Kidney (tissue), 14 donors: ENCODE data around the gene SF3A2. TPM values are rescaled to one million over a fixed set of nuclear protein-coding genes. Genes with fewer than 3 reads are reported as not detected.

ENCODE experiments used
- DNase-seq, 5 donors: peaks; one replicate each; pipeline ENCODE4 v3.0.0-alpha.2; 2013 to 2020
- FAIRE-seq: peaks from 2 replicates; lab custom pipeline; 2012; peaks lifted over from hg19 to GRCh38; lab: Jason Lieb, UNC
- H3K27ac ChIP-seq, 2 donors: one replicate each; pipeline ENCODE4 v1.7.0; 2013; ENCODE audit warnings: low read depth in 2 of 2, low read length in 2 of 2, inconsistent platforms in 1 of 2
- H3K27me3 ChIP-seq: one replicate; pipeline ENCODE4 v1.7.1; 2013; ENCODE audit warnings: low read length, inconsistent platforms; ENCODE audit not compliant: control insufficient read depth, insufficient read depth
- H3K36me3 ChIP-seq, 3 donors: one replicate each; pipeline versions ENCODE4 v1.7.0 to v1.7.1; 2013; ENCODE audit warnings: low read length in 3 of 3, control low read depth in 1 of 3, inconsistent platforms in 1 of 3; ENCODE audit not compliant: insufficient read depth in 3 of 3, control insufficient read depth in 2 of 3
- H3K4me1 ChIP-seq, 3 donors: one replicate each; pipeline versions ENCODE4 v1.7.0 to v1.7.1; 2013; ENCODE audit warnings: low read length in 3 of 3, inconsistent platforms in 1 of 3, low read depth in 1 of 3; ENCODE audit not compliant: control insufficient read depth in 2 of 3, insufficient read depth in 2 of 3
- H3K4me3 ChIP-seq, 3 donors: one replicate each; pipeline versions ENCODE4 v1.7.0 to v1.8.1; 2013; ENCODE audit warnings: low read length in 3 of 3, control low read depth in 1 of 3, inconsistent platforms in 1 of 3
- H3K9ac ChIP-seq, 3 donors: one replicate each; pipeline versions ENCODE4 v1.7.0 to v1.7.1; 2013; ENCODE audit warnings: low read length in 3 of 3, control low read depth in 1 of 3, inconsistent platforms in 1 of 3
- H3K9me3 ChIP-seq, 3 donors: one replicate each; pipeline versions ENCODE4 v1.7.0 to v1.7.1; 2013; ENCODE audit warnings: low read length in 3 of 3, control low read depth in 1 of 3, inconsistent platforms in 1 of 3; ENCODE audit not compliant: control insufficient read depth in 2 of 3, insufficient read depth in 1 of 3
- CTCF ChIP-seq: IDR thresholded peaks from 3 replicates; pipeline ENCODE4 v1.5.1; 2012; ENCODE audit warnings: mild to moderate bottlenecking, moderate library complexity, borderline replicate concordance; ENCODE audit not compliant: insufficient read depth; ENCODE audit errors: extremely low read depth
- intact Hi-C: fragments of 100-400 bp; cut with DNase I; formaldehyde crosslinking; loops from one replicate; pipeline ENCODE4 v1.11.1; 2022
- microRNA-seq: library from miRNA; unstranded; fragments of <30 nt; microRNA quantifications from one replicate; pipeline ENCODE4 v1.2.0, GENCODE V29; 2020
- polyA plus RNA-seq: library from polyadenylated mRNA; stranded (reverse); fragments of 350-450 nt; fragmentation: Illumina TruSeq; extraction: RNeasy Lipid Tissue Mini Kit (QIAGEN cat#74804); gene quantifications from one replicate; pipeline ENCODE4 v1.2.3, GENCODE V29; 2014; ENCODE audit warnings: low read depth, low replicate concordance; ENCODE audit not compliant: insufficient read depth
- total RNA-seq: library from RNA; stranded (reverse); fragmentation: NEBNext Ultra II Directional; extraction: Animal tissue kit (Norgen Biotek cat#: 25700); gene quantifications from one replicate; pipeline ENCODE4 v1.2.1, GENCODE V29; 2021
- donor health status: control.
- donor health status: control.
- donor health status: control.
- donor health status: control.
- donor health status: control.
- donor health status: DM: yes; HTN: yes; CAD: no.
- donor health status: Normal renal cell carcinoma (clear cell type).

Gene SF3A2
- total and polyA plus RNA-seq, 2 donors from 2014 or later = 25.7 to 64.1 TPM

GRCh38 chr19:2291185-2291751, 54.6 kb downstream of the SF3A2 start:
- no peak for TF ChIP-seq CTCF
- Histone ChIP-seq H3K9me3 (no peaks in the 10 kb centered on the region), H3K27me3 (peaks cover 28% of the 10 kb centered on the region), H3K36me3 (no peaks in the 10 kb centered on the region), H3K4me3 (no peak overlapping the region), H3K9ac (no peak overlapping the region), H3K4me1 (peaks cover 0 to 15% (median 0%) of the 10 kb centered on the region in 3 donors), H3K27ac (no peak overlapping the region)
- FAIRE-seq = no peak
- intact Hi-C loops = no loop called here
- DNase-seq = peak in 3 of 5 donors; percentile 68 to 77 (median 70)

GRCh38 chr19:2294687-2295335, 58.2 kb downstream of the SF3A2 start:
- intact Hi-C loops = no loop called here
- H3K27me3 ChIP-seq = peaks cover 18% of the 10 kb centered on the region
- H3K9me3 ChIP-seq = no peaks in the 10 kb centered on the region
- no peak for TF ChIP-seq CTCF
- H3K4me3 ChIP-seq = no peak overlapping the region
- no peak overlapping the region for H3K27ac ChIP-seq
- H3K4me1 ChIP-seq = peaks cover 0 to 15% (median 0%) of the 10 kb centered on the region in 3 donors
- FAIRE-seq (no peak), DNase-seq (peak in 2 of 5 donors; percentile 50 to 56)
- H3K9ac ChIP-seq = no peak overlapping the region
- H3K36me3 ChIP-seq = no peaks in the 10 kb centered on the region

- intact Hi-C loops = no loop called here
- H3K4me3 ChIP-seq = no peak overlapping the region
- no peak overlapping the region for H3K27ac ChIP-seq
- H3K9ac ChIP-seq = no peak overlapping the region
- peaks cover 16% of the 10 kb centered on the region for H3K27me3 ChIP-seq
- no peak for TF ChIP-seq CTCF
- peaks cover 0 to 4% (median 0%) of the 10 kb centered on the region in 3 donors for H3K4me1 ChIP-seq
- H3K9me3 ChIP-seq = no peaks in the 10 kb centered on the region
- no peak for DNase-seq
- no peak for FAIRE-seq
- no peaks in the 10 kb centered on the region for H3K36me3 ChIP-seq
Observed at GRCh38 chr19:2296141-2296540, 59.5 kb downstream of the SF3A2 start.

Small RNA genes lying within 50 kb of the gene (microRNA-seq; reads per million reads assigned to microRNA genes)
- gene MIR1227 = 1.0 reads per million
- not detected for gene MIR4321

Other genes with a start within 250 kb of the SF3A2 start
- gene BTBD2, start 221.1 kb upstream of the SF3A2 start, total RNA-seq = 70.3 TPM
- 57.0 TPM for gene BTBD2, start 221.1 kb upstream of the SF3A2 start, polyA plus RNA-seq
- gene MKNK2, start 185.6 kb upstream of the SF3A2 start, total RNA-seq = 190 TPM
- 67.2 TPM for gene MKNK2, start 185.6 kb upstream of the SF3A2 start, polyA plus RNA-seq
- gene MOB3A, start 140.5 kb upstream of the SF3A2 start, total RNA-seq = 59.7 TPM
- gene MOB3A, start 140.5 kb upstream of the SF3A2 start, polyA plus RNA-seq = 16.9 TPM
- 4.3 TPM for gene IZUMO4, start 139.9 kb upstream of the SF3A2 start, total RNA-seq
- 8.9 TPM for gene IZUMO4, start 139.9 kb upstream of the SF3A2 start, polyA plus RNA-seq
- gene AP3D1, start 85.3 kb upstream of the SF3A2 start, total RNA-seq = 125 TPM
- 68.4 TPM for gene AP3D1, start 85.3 kb upstream of the SF3A2 start, polyA plus RNA-seq
- gene DOT1L, start 72.9 kb upstream of the SF3A2 start, total RNA-seq = 32.0 TPM
- 5.7 TPM for gene DOT1L, start 72.9 kb upstream of the SF3A2 start, polyA plus RNA-seq
- gene PLEKHJ1, start 495 bp upstream of the SF3A2 start, total RNA-seq = 59.7 TPM
- 156 TPM for gene PLEKHJ1, start 495 bp upstream of the SF3A2 start, polyA plus RNA-seq
- gene AMH, start 12.5 kb downstream of the SF3A2 start, total RNA-seq = 1.0 TPM
- gene AMH, start 12.5 kb downstream of the SF3A2 start, polyA plus RNA-seq = 0.60 TPM
- gene JSRP1, start 19.6 kb downstream of the SF3A2 start, total RNA-seq = 5.0 TPM
- 0.37 TPM for gene JSRP1, start 19.6 kb downstream of the SF3A2 start, polyA plus RNA-seq
- gene PEAK3, start 45.4 kb downstream of the SF3A2 start, total RNA-seq = 2.1 TPM
- not detected for gene PEAK3, start 45.4 kb downstream of the SF3A2 start, polyA plus RNA-seq
- gene LINGO3, start 71.3 kb downstream of the SF3A2 start, total RNA-seq = 0.09 TPM
- not detected for gene LINGO3, start 71.3 kb downstream of the SF3A2 start, polyA plus RNA-seq
- 54.0 TPM for gene LSM7, start 91.8 kb downstream of the SF3A2 start, total RNA-seq
- gene LSM7, start 91.8 kb downstream of the SF3A2 start, polyA plus RNA-seq = 160 TPM
- gene SPPL2B, start 91.9 kb downstream of the SF3A2 start, total RNA-seq = 94.1 TPM
- gene SPPL2B, start 91.9 kb downstream of the SF3A2 start, polyA plus RNA-seq = 25.3 TPM
- not detected for gene TMPRSS9, start 123.4 kb downstream of the SF3A2 start, total RNA-seq
- gene TMPRSS9, start 123.4 kb downstream of the SF3A2 start, polyA plus RNA-seq = not detected
- 69.7 TPM for gene TIMM13, start 190.8 kb downstream of the SF3A2 start, total RNA-seq
- 188 TPM for gene TIMM13, start 190.8 kb downstream of the SF3A2 start, polyA plus RNA-seq
- 27.6 TPM for gene LMNB2, start 220.1 kb downstream of the SF3A2 start, total RNA-seq
- 9.0 TPM for gene LMNB2, start 220.1 kb downstream of the SF3A2 start, polyA plus RNA-seq
- 88.5 TPM for gene GADD45B, start 239.3 kb downstream of the SF3A2 start, total RNA-seq
- 149 TPM for gene GADD45B, start 239.3 kb downstream of the SF3A2 start, polyA plus RNA-seq